Activated T-helper 1 cell treated with anti-CD3 and anti-CD28 coated beads, Interleukin-12 subunit alpha, Interleukin-12 subunit beta, Interleukin-2, Interleukin-4 antibody, amounts not matched to agents 30 ng/mL and 10 ng/mL and 1 ng/mL, durations not matched to agents 14 hours and 24 hours and 36 hours (primary cell): ENCODE measurements around the gene ACER3. TPM values are rescaled to one million over a fixed set of nuclear protein-coding genes. Genes with fewer than 3 reads are reported as not detected.
A peak's percentile ranks its signal among the peaks of the same experiment; 100 is the strongest.

ENCODE experiments used
- DNase-seq: peaks from one replicate; pipeline ENCODE4 v3.0.0; 2021; ENCODE audit warnings: low spot score
- H3K27ac Mint-ChIP-seq: one replicate; pipeline ENCODE4 v1.8.0; 2021; ENCODE audit warnings: mild to moderate bottlenecking, mixed read lengths
- H3K27me3 Mint-ChIP-seq: one replicate; pipeline ENCODE4 v1.8.0; 2022; ENCODE audit warnings: mild to moderate bottlenecking, moderate library complexity, mixed read lengths; ENCODE audit not compliant: insufficient read depth
- H3K36me3 Mint-ChIP-seq: one replicate; pipeline ENCODE4 v1.8.0; 2021; ENCODE audit warnings: low read depth, mixed read lengths
- H3K4me1 Mint-ChIP-seq: one replicate; pipeline ENCODE4 v1.8.0; 2021; ENCODE audit warnings: low read depth, mixed read lengths
- H3K4me3 Mint-ChIP-seq: one replicate; pipeline ENCODE4 v1.8.0; 2021; ENCODE audit warnings: mild to moderate bottlenecking, moderate library complexity, mixed read lengths
- H3K9me3 Mint-ChIP-seq: one replicate; pipeline ENCODE4 v1.8.0; 2021; ENCODE audit warnings: mixed read lengths
- intact Hi-C: fragments of 100-400 bp; cut with micrococcal nuclease; formaldehyde crosslinking; loops from one replicate; pipeline ENCODE4 v1.15.1; 2024
- total RNA-seq: library from RNA; stranded (reverse); gene quantifications from 2 replicates; pipeline ENCODE4 v1.2.3, GENCODE V29; 2022

ACER3 gene
- total RNA-seq, 1 donor from 2014 or later, result 12.2 TPM

DNA sequence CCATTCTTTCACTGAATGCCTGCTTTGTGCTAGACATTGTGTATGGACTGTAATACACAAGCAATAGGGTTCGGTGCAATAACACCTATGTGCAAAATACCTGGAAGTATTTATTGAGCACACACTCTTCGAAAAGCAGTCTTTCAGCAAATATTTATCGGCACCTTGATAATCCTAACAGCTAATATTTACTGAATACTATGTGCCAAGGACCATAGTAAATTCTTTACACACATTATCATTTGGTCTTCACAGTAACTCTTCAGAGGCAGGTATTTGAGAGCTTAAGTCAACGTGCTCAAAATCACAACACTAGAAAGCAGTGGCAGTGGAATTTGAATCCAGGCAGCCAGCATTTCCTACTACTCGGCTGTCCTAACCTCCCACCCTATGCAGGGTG, 175.7 kb downstream of the ACER3 start:
- Mint-ChIP-seq H3K4me1 (no peaks in the 10 kb centered on the region), H3K27ac (no peak overlapping the region), H3K36me3 (no peaks in the 10 kb centered on the region), H3K9me3 (no peaks in the 10 kb centered on the region), H3K4me3 (no peak overlapping the region), H3K27me3 (peaks cover 25% of the 10 kb centered on the region)
- no peak for DNase-seq
- intact Hi-C loops, result no loop called here

GRCh38 chr11:77037057-77037456, 176.3 kb downstream of the ACER3 start:
- Mint-ChIP-seq H3K9me3 (no peaks in the 10 kb centered on the region), H3K4me1 (no peaks in the 10 kb centered on the region), H3K4me3 (peak overlapping the region; percentile 9), H3K36me3 (no peaks in the 10 kb centered on the region), H3K27me3 (peaks cover 26% of the 10 kb centered on the region), H3K27ac (no peak overlapping the region)
- intact Hi-C loops, result no loop called here
- DNase-seq, result no peak

GRCh38 chr11:77038029-77038824, 177.5 kb downstream of the ACER3 start:
- Mint-ChIP-seq H3K27me3 (peaks cover 26% of the 10 kb centered on the region), H3K27ac (no peak overlapping the region), H3K9me3 (no peaks in the 10 kb centered on the region), H3K4me3 (peak overlapping the region; percentile 20), H3K36me3 (no peaks in the 10 kb centered on the region), H3K4me1 (no peaks in the 10 kb centered on the region)
- DNase-seq, result no peak
- intact Hi-C loops, result no loop called here

GRCh38 chr11:77038825-77039326, 178.2 kb downstream of the ACER3 start:
- peaks cover 26% of the 10 kb centered on the region for H3K27me3 Mint-ChIP-seq
- H3K36me3 Mint-ChIP-seq, result no peaks in the 10 kb centered on the region
- H3K9me3 Mint-ChIP-seq, result no peaks in the 10 kb centered on the region
- peak overlapping the region; percentile 20 for H3K4me3 Mint-ChIP-seq
- intact Hi-C loops, result loop anchor here (1.0 kb wide), 1 partner anchor 119 kb away; no protein-coding TSS in a partner anchor
- H3K4me1 Mint-ChIP-seq, result no peaks in the 10 kb centered on the region
- H3K27ac Mint-ChIP-seq, result no peak overlapping the region
- DNase-seq, result no peak

DNA sequence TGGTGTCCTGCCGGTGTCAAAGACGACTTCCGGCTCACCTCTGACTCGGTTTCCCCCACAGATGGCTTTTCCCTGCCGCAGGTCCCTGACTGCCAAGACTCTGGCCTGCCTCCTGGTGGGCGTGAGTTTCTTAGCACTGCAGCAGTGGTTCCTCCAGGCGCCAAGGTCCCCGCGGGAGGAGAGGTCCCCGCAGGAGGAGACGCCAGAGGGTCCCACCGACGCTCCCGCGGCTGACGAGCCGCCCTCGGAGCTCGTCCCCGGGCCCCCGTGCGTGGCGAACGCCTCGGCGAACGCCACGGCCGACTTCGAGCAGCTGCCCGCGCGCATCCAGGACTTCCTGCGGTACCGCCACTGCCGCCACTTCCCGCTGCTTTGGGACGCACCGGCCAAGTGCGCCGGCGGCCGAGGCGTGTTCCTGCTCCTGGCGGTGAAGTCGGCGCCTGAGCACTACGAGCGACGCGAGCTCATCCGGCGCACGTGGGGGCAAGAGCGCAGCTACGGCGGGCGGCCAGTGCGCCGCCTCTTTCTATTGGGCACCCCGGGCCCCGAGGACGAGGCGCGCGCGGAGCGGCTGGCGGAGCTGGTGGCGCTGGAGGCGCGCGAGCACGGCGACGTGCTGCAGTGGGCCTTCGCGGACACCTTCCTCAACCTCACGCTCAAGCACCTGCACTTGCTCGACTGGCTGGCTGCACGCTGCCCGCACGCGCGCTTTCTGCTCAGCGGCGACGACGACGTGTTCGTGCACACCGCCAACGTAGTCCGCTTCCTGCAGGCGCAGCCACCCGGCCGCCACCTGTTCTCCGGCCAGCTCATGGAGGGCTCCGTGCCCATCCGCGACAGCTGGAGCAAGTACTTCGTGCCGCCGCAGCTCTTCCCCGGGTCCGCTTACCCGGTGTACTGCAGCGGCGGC, 179.0 kb downstream of the ACER3 start:
- Mint-ChIP-seq H3K36me3 (no peaks in the 10 kb centered on the region), H3K27me3 (peaks cover 27% of the 10 kb centered on the region), H3K27ac (no peak overlapping the region), H3K4me3 (no peak overlapping the region), H3K4me1 (no peaks in the 10 kb centered on the region), H3K9me3 (no peaks in the 10 kb centered on the region)
- intact Hi-C loops, result loop anchor here (1.0 kb wide), 1 partner anchor 119 kb away; no protein-coding TSS in a partner anchor
- peak; percentile 4 for DNase-seq

GRCh38 chr11:77040401-77040777, 179.7 kb downstream of the ACER3 start:
- no peaks in the 10 kb centered on the region for H3K36me3 Mint-ChIP-seq
- intact Hi-C loops, result no loop called here
- no peak overlapping the region for H3K4me3 Mint-ChIP-seq
- H3K4me1 Mint-ChIP-seq, result no peaks in the 10 kb centered on the region
- no peak for DNase-seq
- no peaks in the 10 kb centered on the region for H3K9me3 Mint-ChIP-seq
- H3K27me3 Mint-ChIP-seq, result peaks cover 29% of the 10 kb centered on the region
- no peak overlapping the region for H3K27ac Mint-ChIP-seq

DNA sequence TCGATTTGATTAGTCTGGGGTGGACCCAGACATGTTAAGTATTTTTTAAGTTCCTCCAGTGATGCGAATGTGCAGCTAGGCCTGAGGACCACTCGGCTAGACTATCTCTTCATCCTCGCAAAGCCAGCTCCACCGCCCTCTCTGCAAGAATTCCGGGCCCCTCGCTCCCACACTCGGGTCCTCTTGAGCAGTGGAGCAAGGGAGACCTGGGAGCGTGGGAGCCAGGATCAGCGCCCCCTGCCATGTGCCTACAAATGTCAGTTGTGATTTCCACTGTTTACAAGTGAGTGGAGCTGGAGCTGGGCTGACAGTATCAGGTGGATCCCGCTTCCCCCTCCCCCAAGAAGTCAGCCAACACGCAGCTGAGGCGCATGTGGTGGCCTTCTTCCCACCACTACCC, 180.2 kb downstream of the ACER3 start:
- no peak overlapping the region for H3K27ac Mint-ChIP-seq
- H3K4me3 Mint-ChIP-seq, result no peak overlapping the region
- H3K9me3 Mint-ChIP-seq, result no peaks in the 10 kb centered on the region
- peaks cover 33% of the 10 kb centered on the region for H3K27me3 Mint-ChIP-seq
- H3K4me1 Mint-ChIP-seq, result no peaks in the 10 kb centered on the region
- H3K36me3 Mint-ChIP-seq, result no peaks in the 10 kb centered on the region
- intact Hi-C loops, result no loop called here
- no peak for DNase-seq

- no peak overlapping the region for H3K27ac Mint-ChIP-seq
- H3K9me3 Mint-ChIP-seq, result no peaks in the 10 kb centered on the region
- intact Hi-C loops, result no loop called here
- no peak overlapping the region for H3K4me3 Mint-ChIP-seq
- DNase-seq, result no peak
- peaks cover 11% of the 10 kb centered on the region for H3K4me1 Mint-ChIP-seq
- H3K27me3 Mint-ChIP-seq, result peaks cover 24% of the 10 kb centered on the region
- H3K36me3 Mint-ChIP-seq, result no peaks in the 10 kb centered on the region
Measured at GRCh38 chr11:77042111-77042726, 181.5 kb downstream of the ACER3 start.

- intact Hi-C loops, result no loop called here
- Mint-ChIP-seq H3K4me1 (peaks cover 14% of the 10 kb centered on the region), H3K36me3 (no peaks in the 10 kb centered on the region), H3K4me3 (no peak overlapping the region), H3K9me3 (no peaks in the 10 kb centered on the region), H3K27ac (no peak overlapping the region), H3K27me3 (peaks cover 12% of the 10 kb centered on the region)
- DNase-seq, result no peak
Measured at GRCh38 chr11:77044356-77044755, 183.6 kb downstream of the ACER3 start.

DNA sequence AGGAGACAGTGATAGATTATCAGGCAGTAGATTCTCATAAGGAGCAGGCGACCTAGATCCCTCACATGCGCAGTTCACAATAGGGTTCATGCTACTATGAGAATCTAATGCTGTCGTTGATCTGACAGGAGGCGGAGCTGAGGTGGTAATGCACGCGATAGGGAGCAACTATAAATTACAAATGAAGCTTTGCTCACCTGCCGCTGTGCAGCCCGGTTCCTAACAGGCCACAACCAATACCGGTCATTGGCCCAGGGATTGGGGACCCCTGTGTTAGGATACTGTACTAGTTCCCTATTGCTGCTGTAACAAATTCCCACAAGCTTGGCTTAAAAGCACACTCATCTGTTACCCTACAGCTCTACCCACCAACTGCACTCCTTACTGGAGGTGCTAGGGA, 184.2 kb downstream of the ACER3 start:
- H3K4me3 Mint-ChIP-seq, result no peak overlapping the region
- intact Hi-C loops, result no loop called here
- H3K27me3 Mint-ChIP-seq, result peaks cover 12% of the 10 kb centered on the region
- peaks cover 14% of the 10 kb centered on the region for H3K4me1 Mint-ChIP-seq
- H3K36me3 Mint-ChIP-seq, result no peaks in the 10 kb centered on the region
- H3K9me3 Mint-ChIP-seq, result no peaks in the 10 kb centered on the region
- H3K27ac Mint-ChIP-seq, result no peak overlapping the region
- no peak for DNase-seq

- H3K27me3 Mint-ChIP-seq, result peaks cover 12% of the 10 kb centered on the region
- H3K36me3 Mint-ChIP-seq, result no peaks in the 10 kb centered on the region
- peak; percentile 33 for DNase-seq
- H3K27ac Mint-ChIP-seq, result no peak overlapping the region
- peaks cover 14% of the 10 kb centered on the region for H3K4me1 Mint-ChIP-seq
- no peaks in the 10 kb centered on the region for H3K9me3 Mint-ChIP-seq
- H3K4me3 Mint-ChIP-seq, result peak overlapping the region; percentile 8
- intact Hi-C loops, result loop anchor here (2.0 kb wide), 4 partner anchors 125 to 427 kb away; no protein-coding TSS in a partner anchor
Measured at GRCh38 chr11:77046060-77046501, 185.4 kb downstream of the ACER3 start.

DNA sequence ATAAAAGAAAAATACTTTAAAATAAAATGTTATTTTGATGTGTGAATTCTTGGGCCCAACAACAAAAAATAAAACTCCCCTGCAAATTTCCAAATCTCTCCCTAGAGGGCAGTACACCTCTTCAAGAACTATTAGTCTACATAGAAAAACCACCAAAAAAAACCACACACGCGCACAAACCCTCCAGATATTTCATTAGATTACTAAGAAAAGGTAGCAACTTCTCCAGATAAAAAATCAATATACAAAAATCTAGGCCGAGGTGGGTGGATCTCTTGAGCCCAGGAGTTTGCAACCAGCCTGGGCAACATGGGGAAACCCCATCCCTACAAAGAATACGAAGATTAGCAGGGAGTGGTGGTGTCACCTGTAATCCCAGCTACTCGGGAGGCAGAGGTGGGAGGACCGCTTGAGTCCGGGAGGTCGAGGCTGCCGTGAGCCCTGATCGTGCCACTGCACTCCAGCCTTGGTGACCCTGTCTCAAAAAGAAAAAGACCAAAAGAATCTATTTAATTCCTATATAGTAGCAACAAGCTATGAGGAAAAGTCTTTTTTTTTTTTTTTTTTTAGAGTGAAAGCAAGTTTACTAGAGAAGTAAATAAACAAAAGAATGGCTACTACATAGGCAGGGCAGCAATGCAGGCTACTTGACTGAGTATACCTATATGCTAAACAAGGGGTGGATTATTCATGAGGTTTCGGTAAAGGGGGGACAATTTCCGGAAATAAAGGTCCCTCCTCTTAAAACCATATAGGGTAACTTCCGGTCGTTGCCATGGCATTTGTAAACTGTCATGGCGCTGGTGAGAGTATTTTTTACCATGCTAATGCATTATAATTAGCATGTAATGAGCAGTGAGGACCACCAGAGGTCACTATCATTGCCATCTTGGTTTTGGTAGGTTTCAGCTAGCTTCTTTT, 186.5 kb downstream of the ACER3 start:
- Mint-ChIP-seq H3K4me1 (peaks cover 14% of the 10 kb centered on the region), H3K27ac (peak overlapping the region; percentile 2), H3K27me3 (peaks cover 9% of the 10 kb centered on the region), H3K36me3 (no peaks in the 10 kb centered on the region), H3K4me3 (peak overlapping the region; percentile 30), H3K9me3 (no peaks in the 10 kb centered on the region)
- DNase-seq, result peak; percentile 72
- intact Hi-C loops, result loop anchor here (1.0 to 2.0 kb wide), 9 partner anchors 19 to 426 kb away; partner anchors contain the start of genes ACER3 and CAPN5
